ENCODE results near the gene SARM1.

SARM1 gene

GRCh38 chr17:28342313-28342712 lies 29.2 kb upstream of the SARM1 start:
- DNase-seq: no peak

GRCh38 chr17:28343491-28343932 lies 28.0 kb upstream of the SARM1 start:
- DNase-seq: no peak

DNA sequence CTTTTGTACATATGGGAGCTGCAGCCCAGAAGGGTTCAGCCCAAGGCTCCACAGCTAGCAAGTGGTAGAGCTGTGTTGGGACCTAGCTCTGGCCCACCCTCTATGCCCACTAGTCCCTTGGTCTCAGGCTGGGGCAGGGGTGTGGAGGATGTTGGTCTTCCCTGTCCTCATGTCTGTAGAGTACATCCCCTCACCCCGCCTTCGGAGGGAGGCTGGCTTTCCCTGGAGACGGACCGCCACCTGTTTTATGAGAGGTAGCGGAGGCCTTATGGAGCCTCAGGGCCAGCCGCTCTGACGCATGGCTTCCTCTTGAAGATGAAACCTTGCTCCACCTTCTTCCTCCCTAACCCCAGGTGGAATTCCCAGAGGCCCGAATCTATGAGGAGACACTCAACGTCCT lies 27.5 kb upstream of the SARM1 start:
- no peak for DNase-seq

GRCh38 chr17:28344435-28344901 lies 27.0 kb upstream of the SARM1 start:
- no peak for DNase-seq

DNA sequence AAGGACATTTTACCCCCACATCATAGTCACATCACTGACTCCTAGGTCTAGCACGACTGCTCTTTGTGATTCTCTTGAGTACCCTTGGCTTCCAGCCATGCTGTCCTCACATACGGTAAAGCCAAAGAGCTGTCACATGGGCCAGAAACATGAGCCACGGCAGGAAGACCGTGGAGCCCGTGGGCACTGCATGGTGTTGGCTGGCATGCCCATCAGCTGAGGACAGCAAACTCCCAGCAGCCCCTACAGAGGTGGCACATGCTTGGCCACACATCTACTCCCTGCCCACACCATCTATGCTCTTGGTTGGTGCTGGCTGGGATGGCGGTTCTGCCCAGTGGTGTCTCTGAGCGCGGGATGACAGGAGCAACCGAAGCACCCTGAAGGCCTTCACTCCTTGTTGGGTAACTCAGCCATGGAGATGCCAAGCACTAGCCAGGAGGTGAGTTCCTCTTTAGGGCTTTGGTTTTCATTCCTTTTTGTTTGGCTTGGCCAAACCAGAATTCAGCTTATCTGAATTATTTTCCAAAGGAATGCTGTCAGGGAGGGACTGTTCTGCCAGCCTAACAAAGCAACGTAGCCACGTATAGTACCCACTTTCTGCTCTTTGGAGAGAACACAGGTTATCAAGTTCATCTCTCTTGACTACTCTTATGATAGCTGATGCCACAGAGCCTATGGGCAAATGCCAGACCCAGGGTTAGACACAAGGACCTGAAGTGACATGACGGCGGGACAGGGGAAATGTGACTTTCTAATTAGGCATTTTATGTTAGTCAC lies 25.9 kb upstream of the SARM1 start:
- no peak for DNase-seq

DNA sequence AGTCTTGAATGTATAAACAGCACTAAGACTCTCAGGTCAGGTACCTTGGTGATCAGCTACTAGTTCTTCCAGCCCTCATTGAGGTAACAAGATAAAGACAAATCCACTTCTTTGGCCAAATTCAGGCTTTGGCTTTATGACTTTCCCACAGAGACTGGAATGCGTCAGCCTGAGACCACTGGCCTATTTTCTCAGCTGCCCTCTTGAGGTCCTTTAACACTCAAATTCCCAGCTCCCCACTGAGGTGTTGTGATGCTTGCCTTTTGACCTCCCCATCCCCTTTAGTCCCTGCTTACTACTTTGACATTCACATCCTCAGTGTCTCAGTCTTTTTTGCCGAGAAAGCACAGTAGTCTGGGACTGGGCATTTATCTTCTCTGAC lies 25.3 kb upstream of the SARM1 start:
- no peak for DNase-seq

DNA sequence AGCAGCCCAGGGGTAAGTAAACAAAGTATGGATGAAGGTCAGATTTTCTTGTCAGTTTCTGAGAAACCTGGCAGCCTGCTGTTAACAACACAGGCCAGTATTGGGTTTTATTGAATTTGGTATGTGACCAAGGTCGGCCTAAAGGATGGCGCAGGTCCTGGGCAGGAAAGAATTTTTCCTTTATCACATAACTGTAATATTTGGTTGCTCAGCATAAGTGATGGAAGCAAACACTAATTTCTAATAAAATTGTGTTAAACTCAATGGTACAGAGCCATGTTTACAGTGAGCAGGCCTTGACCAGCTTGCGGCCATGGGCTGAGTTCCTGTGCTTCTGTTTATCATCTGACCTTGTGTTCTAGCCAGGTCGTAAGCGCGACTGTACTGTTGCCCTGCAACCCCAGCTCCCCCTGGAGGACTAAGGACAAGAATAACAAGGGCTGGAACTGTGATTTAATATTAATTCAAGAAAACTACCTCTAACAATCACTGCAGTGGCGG lies 24.7 kb upstream of the SARM1 start:
- DNase-seq: no peak

DNA sequence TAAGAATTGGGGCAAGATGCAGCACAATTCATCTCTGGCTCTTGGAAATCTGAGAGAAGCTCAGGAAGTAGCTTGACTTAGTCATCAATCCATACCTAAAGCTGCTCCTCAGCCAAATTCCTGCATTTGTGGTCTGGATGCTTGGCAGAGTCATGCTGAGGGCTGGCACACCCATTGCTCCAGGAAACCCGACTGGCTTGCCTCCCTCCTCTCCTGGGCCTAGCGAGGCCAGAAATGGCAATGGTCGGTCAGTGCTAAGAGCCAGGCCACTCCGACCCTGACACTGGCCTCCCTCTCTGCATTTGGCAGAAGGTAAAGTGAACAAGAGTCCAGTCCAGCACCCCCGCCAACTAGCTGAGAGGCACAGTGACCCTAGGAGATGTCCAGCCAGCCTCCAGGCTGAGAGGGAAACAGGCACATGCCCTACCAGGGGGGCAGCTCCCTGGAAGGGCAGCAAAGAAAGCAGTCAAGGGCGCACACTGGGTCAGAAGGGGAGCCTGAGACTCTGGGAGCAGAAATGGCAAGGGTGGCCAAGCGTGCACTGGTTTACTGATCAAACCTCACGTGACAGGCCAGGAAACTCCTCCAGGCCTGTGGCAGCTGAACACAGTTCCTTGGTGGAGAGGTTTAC lies 24.1 kb upstream of the SARM1 start:
- DNase-seq: no peak

DNA sequence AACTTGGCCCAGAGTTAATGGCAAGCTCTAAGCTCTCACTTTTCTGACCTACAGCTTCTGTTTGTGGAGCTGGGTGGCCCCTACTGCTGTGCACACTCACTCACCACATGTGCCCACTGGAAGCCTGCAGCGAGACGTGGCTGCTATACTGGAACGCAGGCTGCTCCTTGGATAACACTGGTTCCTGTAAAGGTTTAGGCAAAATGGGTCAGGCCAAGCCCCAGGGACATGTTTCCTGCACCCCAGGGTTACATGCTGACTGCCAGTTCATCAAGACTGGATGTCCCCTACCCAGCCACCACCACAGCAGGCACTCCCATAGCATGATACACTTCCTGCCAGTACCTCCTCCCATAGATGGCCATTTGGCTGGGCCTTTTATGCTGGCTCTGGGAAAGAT lies 22.5 kb upstream of the SARM1 start:
- no peak for DNase-seq

DNA sequence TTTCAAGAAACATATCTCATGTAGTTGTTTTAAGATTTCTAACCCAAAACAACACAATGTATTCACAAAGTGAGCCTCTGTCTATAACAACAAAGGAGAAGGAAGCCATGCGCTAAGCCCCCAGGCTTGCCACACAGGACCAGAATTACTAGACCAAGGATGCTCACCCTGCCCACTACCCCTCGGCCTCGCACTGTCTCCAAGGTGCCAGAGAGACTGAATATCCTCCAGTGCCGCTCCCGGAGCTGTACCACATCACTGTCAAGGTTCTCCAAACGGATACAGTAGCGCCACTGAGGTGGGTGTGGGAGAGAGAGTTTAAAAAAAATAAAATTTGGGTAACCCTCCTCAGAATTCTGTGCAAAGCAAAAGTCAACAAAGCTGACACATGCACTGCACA lies 21.2 kb upstream of the SARM1 start:
- DNase-seq: no peak

GRCh38 chr17:28357061-28357900 lies 14.2 kb upstream of the SARM1 start, which contains the start of gene POLDIP2:
Gene POLDIP2, minus strand, starts transcription at chr17:28357527. Its CDS starts 79 bp downstream, at chr17:28357448.
- peak; percentile 81 to 95 for DNase-seq

GRCh38 chr17:28357901-28358197 lies 13.6 kb upstream of the SARM1 start:
- DNase-seq: peak in 1 of 2 experiments; percentile 12

- no peak for DNase-seq
Measured at GRCh38 chr17:28363186-28363585, 8.3 kb upstream of the SARM1 start.

DNA sequence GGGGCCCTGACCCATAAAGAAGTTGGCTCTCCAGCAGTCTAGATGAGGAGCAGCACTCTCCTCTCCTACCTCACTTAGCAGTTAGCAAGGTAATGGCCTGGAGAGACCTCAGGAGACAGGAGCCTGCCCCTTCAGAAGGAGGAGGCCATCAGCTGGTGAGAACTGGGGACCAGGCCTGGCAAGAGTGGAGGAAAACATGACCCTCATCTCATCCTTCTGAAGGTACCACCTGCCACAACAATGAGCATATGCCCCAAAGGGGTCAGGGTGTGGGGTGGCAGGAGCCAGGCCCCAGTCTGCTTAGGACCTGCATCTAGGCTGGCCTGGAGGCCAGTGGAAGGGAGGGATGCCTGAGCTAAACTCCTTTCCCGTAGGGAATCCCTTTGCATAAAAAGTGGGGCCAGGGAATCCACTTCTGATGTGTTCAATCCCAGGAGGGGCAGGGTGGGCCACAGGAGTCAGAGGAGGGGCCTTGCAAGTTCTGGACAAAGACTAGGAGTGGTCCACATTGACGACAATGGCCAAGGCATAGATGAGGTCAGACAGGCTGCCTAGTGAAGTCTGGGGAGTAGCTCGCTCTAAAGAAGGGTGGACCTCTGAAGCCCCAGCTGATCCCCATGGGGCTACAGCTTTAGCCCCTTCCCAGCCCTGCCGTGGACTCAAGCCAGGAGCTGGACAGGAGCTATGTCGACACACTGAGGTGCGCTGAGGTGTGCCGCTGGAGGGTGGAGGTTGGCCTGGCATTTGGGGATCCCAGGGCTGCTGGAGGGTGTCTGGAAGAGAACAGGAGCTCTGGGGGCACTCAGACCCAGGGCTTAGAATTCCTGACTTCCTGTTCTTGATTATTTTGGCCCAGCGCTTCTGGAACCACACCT lies 7.5 kb upstream of the SARM1 start:
- DNase-seq: no peak

- DNase-seq: no peak
Measured at GRCh38 chr17:28364665-28365363, 6.7 kb upstream of the SARM1 start, which contains the start of gene SEBOX. Gene SEBOX, minus strand, starts transcription at chr17:28365199. Its CDS starts 48 bp downstream, at chr17:28365151.

DNA sequence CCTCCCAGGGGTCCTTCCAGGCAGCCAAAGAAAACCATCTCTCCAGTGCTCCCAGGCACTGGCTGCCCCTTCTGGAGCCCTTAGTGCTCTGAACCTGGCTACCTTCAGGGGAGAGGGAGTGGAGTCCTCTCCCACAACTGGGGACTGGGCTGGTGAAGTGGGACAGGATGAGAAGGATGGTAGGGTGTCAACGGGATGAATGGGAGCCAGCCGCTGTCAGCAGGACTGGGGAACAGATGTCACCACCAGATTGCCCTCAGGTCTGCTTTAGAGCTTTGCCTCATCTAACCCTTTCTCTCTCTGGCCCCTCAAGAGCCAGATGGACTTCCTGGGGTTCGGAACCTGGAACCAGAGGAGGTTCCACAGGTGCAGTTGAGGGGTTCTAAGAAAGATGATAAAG lies 6.0 kb upstream of the SARM1 start:
- no peak for DNase-seq

DNA sequence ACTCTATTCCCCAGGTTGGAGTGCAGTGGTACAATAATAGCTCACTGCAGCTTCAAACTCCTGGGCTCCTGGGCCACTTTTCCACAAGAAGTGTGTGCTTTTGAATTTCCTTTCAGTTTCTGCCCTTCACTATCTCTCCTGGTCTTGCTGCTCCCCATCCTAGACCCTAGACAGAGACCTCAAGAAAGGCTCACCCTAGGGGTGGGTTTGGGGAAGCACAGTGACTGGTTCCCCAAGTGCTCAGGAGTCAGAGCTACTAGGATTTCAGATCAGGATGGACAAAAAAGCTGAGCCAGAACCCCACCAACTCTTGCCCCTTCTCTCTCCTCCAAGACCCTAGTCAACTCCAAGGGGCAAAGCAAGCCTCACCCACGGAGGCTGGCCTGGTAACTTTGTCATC lies 4.9 kb upstream of the SARM1 start:
- DNase-seq: no peak

DNA sequence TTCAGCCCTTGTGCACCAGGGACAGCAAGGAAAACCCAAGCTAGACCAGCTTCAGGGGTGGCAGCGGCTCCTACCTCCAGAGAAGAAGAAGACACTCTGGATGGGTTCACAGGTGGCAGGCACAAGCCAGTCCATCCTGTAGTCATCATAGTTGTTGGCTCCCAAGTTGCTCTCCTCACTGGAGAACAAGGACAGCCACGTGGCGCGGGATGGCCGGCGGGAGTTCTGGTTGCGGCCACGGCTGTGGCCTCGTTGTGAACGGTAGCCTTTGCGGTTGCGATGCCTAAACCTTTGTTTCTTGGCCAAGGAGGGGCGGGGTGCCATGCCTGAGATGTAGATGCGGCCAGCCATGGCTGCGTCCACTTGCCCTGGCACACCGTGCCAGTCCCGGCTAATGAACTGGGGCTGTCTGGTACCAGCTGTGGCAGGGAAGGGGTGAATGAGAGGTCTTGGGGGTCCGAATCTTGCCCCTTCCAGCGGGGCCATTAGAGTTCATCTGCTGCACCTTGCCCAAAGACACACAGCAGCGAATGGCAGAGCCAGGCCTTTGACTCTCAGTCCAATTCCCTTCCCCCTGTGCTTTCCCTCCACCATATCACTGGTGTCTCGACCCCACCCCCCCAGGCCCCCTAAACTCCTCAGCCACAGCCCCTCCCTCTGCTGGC lies 3.7 kb upstream of the SARM1 start:
- no peak for DNase-seq

DNA sequence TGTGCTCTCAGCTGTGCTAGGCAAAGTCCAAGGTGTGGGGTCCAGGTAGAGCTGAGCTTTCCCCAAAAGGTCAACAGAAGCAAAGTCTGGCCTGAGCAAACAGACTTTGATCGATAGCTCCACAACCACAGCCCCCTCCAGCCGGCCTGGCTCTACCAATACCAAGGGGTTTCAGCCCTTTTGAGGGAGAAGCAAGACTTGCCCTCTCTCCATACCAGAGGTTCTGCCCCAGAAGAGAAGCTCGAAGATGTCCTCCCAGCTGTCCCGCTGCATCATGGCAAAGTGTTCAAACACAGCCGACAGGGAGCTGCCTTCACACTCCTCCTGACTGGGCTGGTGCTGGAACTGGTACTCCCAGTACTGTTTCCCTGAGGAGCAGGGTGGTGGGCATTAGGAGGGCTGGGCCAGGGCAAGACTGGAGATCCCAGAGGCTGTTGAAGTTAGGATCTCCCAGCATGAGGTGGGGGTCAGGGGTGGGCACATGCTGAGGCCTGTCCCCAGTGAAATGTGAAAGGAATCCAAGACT lies 3.1 kb upstream of the SARM1 start:
- no peak for DNase-seq

- DNase-seq: no peak
Measured at GRCh38 chr17:28368915-28369683, 2.4 kb upstream of the SARM1 start.
